MG63 (cell line): Measurements from ENCODE around the gene ADRM1. TPM values are rescaled to one million over a fixed set of nuclear protein-coding genes. Genes with fewer than 3 reads are reported as not detected.
A peak's percentile ranks its signal among the peaks of the same experiment; 100 is the strongest.

ENCODE experiments used
- DNase-seq: peaks from one replicate; pipeline ENCODE4 v3.0.0-alpha.2; 2020
- H3K27me3 ChIP-seq: fragments of 250-450 bp; sonication (Bioruptor Pico); 2 replicates; pipeline ENCODE4 v1.5.1; 2020; ENCODE audit warnings: mild to moderate bottlenecking, moderate library complexity
- H3K36me3 ChIP-seq: fragments of 250-450 bp; sonication (Bioruptor Pico); 2 replicates; pipeline ENCODE4 v1.5.1; 2020; ENCODE audit warnings: mild to moderate bottlenecking, moderate library complexity
- H3K4me3 ChIP-seq: fragments of 250-450 bp; sonication (Bioruptor Pico); 2 replicates; pipeline ENCODE4 v1.5.1; 2020; ENCODE audit warnings: mild to moderate bottlenecking, moderate library complexity
- H3K9me3 ChIP-seq: fragments of 250-450 bp; sonication (Bioruptor Pico); 2 replicates; pipeline ENCODE4 v1.5.1; 2020; ENCODE audit warnings: mild to moderate bottlenecking, moderate library complexity
- total RNA-seq: library from RNA; depleted of rRNA; stranded (reverse); fragments of >200 nt; shearing (Covaris generic); gene quantifications from 2 replicates; pipeline ENCODE4 v1.2.3, GENCODE V29; 2014; ENCODE audit warnings: low replicate concordance

The ADRM1 gene
- total RNA-seq, 1 experiment from 2014 or later: 328 TPM

GRCh38 chr20:62313460-62314338 lies 10.9 kb downstream of the ADRM1 start:
- no peak for DNase-seq
- Histone ChIP-seq H3K27me3 (no peaks in the 10 kb centered on the region), H3K36me3 (peaks cover 47% of the 10 kb centered on the region)

GRCh38 chr20:62314339-62314638 lies 11.5 kb downstream of the ADRM1 start:
- no peak for DNase-seq
- H3K9me3 ChIP-seq: no peaks in the 10 kb centered on the region
- peaks cover 44% of the 10 kb centered on the region for H3K36me3 ChIP-seq
- H3K27me3 ChIP-seq: no peaks in the 10 kb centered on the region
- H3K4me3 ChIP-seq: no peak overlapping the region

More at GRCh38 chr20:62313460-62314338, 10.9 kb downstream of the ADRM1 start:
- Histone ChIP-seq H3K4me3 (no peak overlapping the region), H3K9me3 (no peaks in the 10 kb centered on the region)

- no peak for DNase-seq
- Histone ChIP-seq H3K36me3 (peaks cover 44% of the 10 kb centered on the region), H3K4me3 (no peak overlapping the region), H3K27me3 (no peaks in the 10 kb centered on the region), H3K9me3 (no peaks in the 10 kb centered on the region)
Observed at GRCh38 chr20:62314711-62315302, 12.0 kb downstream of the ADRM1 start.

- DNase-seq: no peak
- Histone ChIP-seq H3K27me3 (no peaks in the 10 kb centered on the region), H3K36me3 (peaks cover 44% of the 10 kb centered on the region), H3K4me3 (no peak overlapping the region), H3K9me3 (no peaks in the 10 kb centered on the region)
Observed at GRCh38 chr20:62315773-62316172, 13.0 kb downstream of the ADRM1 start.

- H3K4me3 ChIP-seq: no peak overlapping the region
- H3K27me3 ChIP-seq: no peaks in the 10 kb centered on the region
- H3K36me3 ChIP-seq: peaks cover 45% of the 10 kb centered on the region
- no peak for DNase-seq
- H3K9me3 ChIP-seq: no peaks in the 10 kb centered on the region
Observed at GRCh38 chr20:62316331-62317166, 13.8 kb downstream of the ADRM1 start.

- DNase-seq: no peak
- H3K27me3 ChIP-seq: no peaks in the 10 kb centered on the region
- H3K9me3 ChIP-seq: no peaks in the 10 kb centered on the region
- no peak overlapping the region for H3K4me3 ChIP-seq
- peaks cover 50% of the 10 kb centered on the region for H3K36me3 ChIP-seq
Observed at GRCh38 chr20:62317167-62317655, 14.4 kb downstream of the ADRM1 start.

- H3K27me3 ChIP-seq: no peaks in the 10 kb centered on the region
- H3K4me3 ChIP-seq: no peak overlapping the region
- H3K36me3 ChIP-seq: peaks cover 45% of the 10 kb centered on the region
- DNase-seq: peak; percentile 41
- H3K9me3 ChIP-seq: no peaks in the 10 kb centered on the region
Observed at GRCh38 chr20:62318400-62319345, 15.9 kb downstream of the ADRM1 start.

GRCh38 chr20:62319346-62319909 lies 16.6 kb downstream of the ADRM1 start:
- Histone ChIP-seq H3K4me3 (no peak overlapping the region), H3K27me3 (no peaks in the 10 kb centered on the region), H3K9me3 (no peaks in the 10 kb centered on the region), H3K36me3 (peaks cover 50% of the 10 kb centered on the region)
- DNase-seq: no peak

GRCh38 chr20:62320581-62321354 lies 18.0 kb downstream of the ADRM1 start:
- DNase-seq: peak; percentile 47
- H3K9me3 ChIP-seq: no peaks in the 10 kb centered on the region
- H3K4me3 ChIP-seq: no peak overlapping the region
- peaks cover 47% of the 10 kb centered on the region for H3K36me3 ChIP-seq
- H3K27me3 ChIP-seq: no peaks in the 10 kb centered on the region

- Histone ChIP-seq H3K4me3 (no peak overlapping the region), H3K9me3 (no peaks in the 10 kb centered on the region), H3K27me3 (no peaks in the 10 kb centered on the region), H3K36me3 (peaks cover 43% of the 10 kb centered on the region)
- peak; percentile 40 for DNase-seq
Observed at GRCh38 chr20:62321521-62321948, 18.7 kb downstream of the ADRM1 start.

GRCh38 chr20:62321975-62322374 lies 19.2 kb downstream of the ADRM1 start:
- Histone ChIP-seq H3K36me3 (peaks cover 42% of the 10 kb centered on the region), H3K4me3 (no peak overlapping the region), H3K27me3 (no peaks in the 10 kb centered on the region), H3K9me3 (no peaks in the 10 kb centered on the region)
- no peak for DNase-seq

- DNase-seq: no peak
- no peak overlapping the region for H3K4me3 ChIP-seq
- H3K36me3 ChIP-seq: peaks cover 42% of the 10 kb centered on the region
- H3K9me3 ChIP-seq: no peaks in the 10 kb centered on the region
- no peaks in the 10 kb centered on the region for H3K27me3 ChIP-seq
Observed at GRCh38 chr20:62322492-62323041, 19.8 kb downstream of the ADRM1 start.

- Histone ChIP-seq H3K27me3 (no peaks in the 10 kb centered on the region), H3K9me3 (no peaks in the 10 kb centered on the region), H3K4me3 (no peak overlapping the region), H3K36me3 (peaks cover 48% of the 10 kb centered on the region)
- no peak for DNase-seq
Observed at GRCh38 chr20:62323146-62323979, 20.6 kb downstream of the ADRM1 start.
